ENCODE data around the gene PTRHD1.
"Not testable (repeated sequence)": the region's sequence is repeated elsewhere in the genome, so short reads cannot be mapped to it uniquely, and the experiment has no call there.

- not testable (repeated sequence) for TF ChIP-seq CTCF, POLR2A (IDR thresholded peaks at IDR 0.05)
These were observed 42.2 kb upstream of the PTRHD1 start for GRCh38 chr2:24835411-24835810.
